Naive thymus-derived CD4-positive, alpha-beta T cell (primary cell): ENCODE data around the gene PSPC1. TPM values are rescaled to one million over a fixed set of nuclear protein-coding genes. Genes with fewer than 3 reads are reported as not detected.
A peak's percentile ranks its signal among the peaks of the same experiment; 100 is the strongest.

Source experiments
- ATAC-seq: fragments of 150-1000 bp; cut with Tn5 transposase; 2 replicates; pipeline ENCODE4 v1.10.0; 2021; ENCODE audit warnings: mild to moderate bottlenecking, moderate library complexity
- CTCF ChIA-PET: fragments of 350-600 bp; sonication (Branson Sonifier 250); formaldehyde crosslinking; loops from one replicate; lab custom pipeline; 2021; ENCODE audit warnings: antibody characterized with exemption; lab: Charles Lee
- POLR2A ChIA-PET: fragments of 350-600 bp; sonication (Branson Sonifier 250); formaldehyde crosslinking; loops from one replicate; lab custom pipeline; 2021; ENCODE audit warnings: antibody characterized with exemption, inconsistent platforms; lab: Charles Lee
- DNase-seq, 9 donors: peaks; one replicate each; pipeline versions ENCODE4 v3.0.0 to v3.0.0-alpha.2; 2020 to 2022; ENCODE audit warnings: mixed read lengths in 1 of 9
- H3K27ac ChIP-seq: one replicate; pipeline ENCODE4 v1.7.0; 2013; ENCODE audit warnings: mild to moderate bottlenecking, low read depth, low read length, moderate library complexity
- H3K27me3 ChIP-seq, 2 donors: one replicate each; pipeline ENCODE4 v1.7.0; 2013; ENCODE audit warnings: low read length in 2 of 2, mild to moderate bottlenecking in 2 of 2, moderate library complexity in 2 of 2; ENCODE audit not compliant: control insufficient read depth in 2 of 2, insufficient read depth in 2 of 2
- H3K36me3 ChIP-seq, 3 experiments: 1 replicate in 2 of 3; 2 replicates in 1 of 3; pipeline ENCODE4 v1.7.0; 2013; ENCODE audit warnings: low read length in 3 of 3, mild to moderate bottlenecking in 3 of 3, moderate library complexity in 1 of 3; ENCODE audit not compliant: insufficient read depth in 3 of 3, control insufficient read depth in 2 of 3
- H3K4me1 ChIP-seq, 2 donors: one replicate each; pipeline ENCODE4 v1.7.0; 2013; ENCODE audit warnings: low read length in 2 of 2, mild to moderate bottlenecking in 2 of 2, moderate library complexity in 1 of 2; ENCODE audit not compliant: control insufficient read depth in 2 of 2, insufficient read depth in 2 of 2
- H3K4me3 ChIP-seq: 2 replicates; pipeline ENCODE4 v1.7.0; 2013; ENCODE audit warnings: mild to moderate bottlenecking, low read length
- H3K9me3 ChIP-seq, 3 experiments: 1 replicate in 2 of 3; 2 replicates in 1 of 3; pipeline ENCODE4 v1.7.0; 2013; ENCODE audit warnings: low read length in 3 of 3; ENCODE audit not compliant: control insufficient read depth in 2 of 3
- H3K27ac Mint-ChIP-seq, 9 donors: one replicate each; pipeline ENCODE4 v1.8.0; 2020 to 2022; ENCODE audit warnings: mixed read lengths in 9 of 9, mild to moderate bottlenecking in 8 of 9, moderate library complexity in 5 of 9, inconsistent platforms in 2 of 9
- H3K27me3 Mint-ChIP-seq, 5 donors: one replicate each; pipeline ENCODE4 v1.8.0; 2021 to 2022; ENCODE audit warnings: mixed read lengths in 5 of 5, mild to moderate bottlenecking in 1 of 5
- H3K36me3 Mint-ChIP-seq, 5 donors: one replicate each; pipeline ENCODE4 v1.8.0; 2020 to 2022; ENCODE audit warnings: mixed read lengths in 5 of 5, mild to moderate bottlenecking in 3 of 5, inconsistent platforms in 1 of 5
- H3K4me1 Mint-ChIP-seq, 7 donors: one replicate each; pipeline ENCODE4 v1.8.0; 2020 to 2022; ENCODE audit warnings: mixed read lengths in 7 of 7, mild to moderate bottlenecking in 3 of 7, inconsistent platforms in 1 of 7
- H3K4me3 Mint-ChIP-seq, 10 donors: one replicate each; pipeline ENCODE4 v1.8.0; 2020 to 2022; ENCODE audit warnings: mild to moderate bottlenecking in 10 of 10, mixed read lengths in 10 of 10, moderate library complexity in 6 of 10, inconsistent platforms in 2 of 10
- H3K9me3 Mint-ChIP-seq, 11 donors: one replicate each; pipeline ENCODE4 v1.8.0; 2020 to 2022; ENCODE audit warnings: mixed read lengths in 11 of 11, mild to moderate bottlenecking in 4 of 11, inconsistent platforms in 1 of 11, moderate library complexity in 1 of 11
- intact Hi-C, 2 donors: fragments of 100-400 bp; cut with micrococcal nuclease; formaldehyde crosslinking; loops; one replicate each; pipeline ENCODE4 v1.15.1; 2023
- polyA plus RNA-seq, 2 donors: library from polyadenylated mRNA; unstranded; fragments of 300-500 nt; fragmentation: Illumina TruSeq; gene quantifications; one replicate each; pipeline ENCODE4 v1.2.3, GENCODE V29; 2021
- total RNA-seq, 6 experiments: library from RNA in 5 of 6; stranded (reverse) in 5 of 6; gene quantifications; 1 replicate in 5 of 6; 2 replicates in 1 of 6; pipeline ENCODE4 v1.2.3 and lab custom pipeline; 2021 to 2026

Gene PSPC1
- total and polyA plus RNA-seq, 7 experiments from 2014 or later, result 32.0 to 91.4 (median 77.8) TPM

- Histone ChIP-seq H3K4me3 (no peak overlapping the region), H3K4me1 (no peaks in the 10 kb centered on the region), H3K27ac (no peak overlapping the region), H3K36me3 (peaks cover 13 to 92% (median 25%) of the 10 kb centered on the region in 3 experiments), H3K27me3 (no peaks in the 10 kb centered on the region), H3K9me3 (no peaks in the 10 kb centered on the region)
- ATAC-seq (no peak), DNase-seq (no peak)
- POLR2A ChIA-PET, result no interaction called here
- Mint-ChIP-seq H3K4me3 (no peak overlapping the region), H3K9me3 (peaks cover 0 to 3% (median 0%) of the 10 kb centered on the region in 11 donors), H3K27me3 (no peaks in the 10 kb centered on the region), H3K4me1 (peaks cover 0 to 11% (median 0%) of the 10 kb centered on the region in 7 donors), H3K36me3 (peaks cover 11 to 62% (median 31%) of the 10 kb centered on the region in 5 donors), H3K27ac (peak overlapping the region in 5 of 9 donors; percentile 25 to 80 (median 45))
- intact Hi-C loops, result no loop called here
- CTCF ChIA-PET, result no interaction called here
These were observed 119.2 kb downstream of the PSPC1 start for GRCh38 chr13:19663416-19663979.

- Mint-ChIP-seq H3K4me1 (peaks cover 0 to 9% (median 0%) of the 10 kb centered on the region in 7 donors), H3K27ac (peak overlapping the region in 4 of 9 donors; percentile 7 to 36 (median 19)), H3K36me3 (peaks cover 11 to 54% (median 20%) of the 10 kb centered on the region in 5 donors), H3K27me3 (no peaks in the 10 kb centered on the region), H3K4me3 (no peak overlapping the region), H3K9me3 (no peaks in the 10 kb centered on the region)
- ATAC-seq (no peak), DNase-seq (no peak)
- Histone ChIP-seq H3K36me3 (peaks cover 6 to 81% (median 23%) of the 10 kb centered on the region in 3 experiments), H3K27me3 (no peaks in the 10 kb centered on the region), H3K9me3 (no peaks in the 10 kb centered on the region), H3K27ac (no peak overlapping the region), H3K4me3 (no peak overlapping the region), H3K4me1 (no peaks in the 10 kb centered on the region)
- ChIA-PET CTCF (interaction anchor here (0.6 kb wide), 1 partner anchor 65 kb away, joined by 3 read pairs; no protein-coding TSS in a partner anchor), POLR2A (no interaction called here)
- intact Hi-C loops, result no loop called here
These were observed 121.2 kb downstream of the PSPC1 start for GRCh38 chr13:19661561-19661960.

- H3K4me1 Mint-ChIP-seq, result peaks cover 0 to 9% (median 0%) of the 10 kb centered on the region in 7 donors
- no peaks in the 10 kb centered on the region for H3K27me3 ChIP-seq
- no peaks in the 10 kb centered on the region for H3K27me3 Mint-ChIP-seq
- H3K36me3 ChIP-seq, result peaks cover 6 to 77% (median 23%) of the 10 kb centered on the region in 3 experiments
- intact Hi-C loops, result no loop called here
- POLR2A ChIA-PET, result no interaction called here
- no peak overlapping the region for H3K4me3 Mint-ChIP-seq
- no peak for ATAC-seq
- peaks cover 11 to 52% (median 20%) of the 10 kb centered on the region in 5 donors for H3K36me3 Mint-ChIP-seq
- no peak overlapping the region for H3K4me3 ChIP-seq
- DNase-seq, result no peak
- H3K9me3 ChIP-seq, result no peaks in the 10 kb centered on the region
- H3K27ac ChIP-seq, result no peak overlapping the region
- CTCF ChIA-PET, result no interaction called here
- H3K27ac Mint-ChIP-seq, result peak overlapping the region in 3 of 9 donors; percentile 7 to 21 (median 17)
- no peaks in the 10 kb centered on the region for H3K4me1 ChIP-seq
- no peaks in the 10 kb centered on the region for H3K9me3 Mint-ChIP-seq
These were observed 121.6 kb downstream of the PSPC1 start for GRCh38 chr13:19661126-19661525.

- Histone ChIP-seq H3K27me3 (no peaks in the 10 kb centered on the region), H3K27ac (no peak overlapping the region), H3K4me3 (no peak overlapping the region), H3K9me3 (no peaks in the 10 kb centered on the region), H3K36me3 (peaks cover 6 to 54% (median 22%) of the 10 kb centered on the region in 3 experiments), H3K4me1 (no peaks in the 10 kb centered on the region)
- Mint-ChIP-seq H3K27ac (peak overlapping the region in 4 of 9 donors; percentile 6 to 78 (median 48)), H3K4me3 (no peak overlapping the region), H3K27me3 (no peaks in the 10 kb centered on the region), H3K9me3 (no peaks in the 10 kb centered on the region), H3K36me3 (peaks cover 6 to 49% (median 13%) of the 10 kb centered on the region in 5 donors), H3K4me1 (peaks cover 0 to 11% (median 3%) of the 10 kb centered on the region in 7 donors)
- ATAC-seq (no peak), DNase-seq (no peak)
- ChIA-PET POLR2A (no interaction called here), CTCF (no interaction called here)
- intact Hi-C loops, result no loop called here
These were observed 123.9 kb downstream of the PSPC1 start for GRCh38 chr13:19658831-19659230.

GRCh38 chr13:19657872-19658591, 124.7 kb downstream of the PSPC1 start:
- H3K4me3 ChIP-seq, result no peak overlapping the region
- H3K9me3 ChIP-seq, result no peaks in the 10 kb centered on the region
- H3K27ac Mint-ChIP-seq, result peak overlapping the region in 7 of 9 donors; percentile 6 to 78 (median 48)
- ATAC-seq, result no peak
- no peak for DNase-seq
- H3K4me3 Mint-ChIP-seq, result no peak overlapping the region
- ChIA-PET CTCF (no interaction called here), POLR2A (interaction anchor here (0.6 kb wide), 2 partner anchors 67 to 112 kb away, joined by 3 to 8 read pairs; no protein-coding TSS in a partner anchor)
- no peaks in the 10 kb centered on the region for H3K4me1 ChIP-seq
- no peaks in the 10 kb centered on the region for H3K27me3 Mint-ChIP-seq
- H3K36me3 Mint-ChIP-seq, result peaks cover 11 to 54% (median 12%) of the 10 kb centered on the region in 5 donors
- intact Hi-C loops, result no loop called here
- peaks cover 5 to 46% (median 14%) of the 10 kb centered on the region in 3 experiments for H3K36me3 ChIP-seq
- H3K4me1 Mint-ChIP-seq, result peaks cover 0 to 17% (median 7%) of the 10 kb centered on the region in 7 donors
- no peaks in the 10 kb centered on the region for H3K9me3 Mint-ChIP-seq
- H3K27ac ChIP-seq, result no peak overlapping the region
- H3K27me3 ChIP-seq, result no peaks in the 10 kb centered on the region
